Right lobe of liver (tissue), 6 donors: Measurements from ENCODE around the gene ZNF598. TPM values are rescaled to one million over a fixed set of nuclear protein-coding genes. Genes with fewer than 3 reads are reported as not detected.

Source experiments
- ATAC-seq, 4 donors: fragments of 200-7000 bp; cut with Tn5 transposase; one replicate each; pipeline ENCODE4 v1.9.1; 2020; ENCODE audit warnings: mild to moderate bottlenecking in 4 of 4, moderate library complexity in 4 of 4
- DNase-seq, 3 donors: peaks; one replicate each; pipeline ENCODE4 v3.0.0-alpha.2; 2020
- H3K27ac ChIP-seq, 3 donors: fragments of 200-600 bp; one replicate each; pipeline ENCODE4 v1.8.0; 2022
- H3K27me3 ChIP-seq, 2 donors: fragments of 200-600 bp; one replicate each; pipeline ENCODE4 v1.8.0; 2022
- H3K36me3 ChIP-seq, 4 donors: fragments of 200-600 bp; sonication (generic) in 1 of 4; one replicate each; pipeline versions ENCODE4 v1.5.1 to v1.8.0; 2017 to 2022; ENCODE audit warnings: control low read depth in 1 of 4
- H3K4me1 ChIP-seq, 4 donors: fragments of 200-600 bp; sonication (generic) in 1 of 4; one replicate each; pipeline versions ENCODE4 v1.5.1 to v1.8.0; 2017 to 2022; ENCODE audit warnings: control low read depth in 1 of 4
- H3K4me3 ChIP-seq, 3 donors: fragments of 200-600 bp; one replicate each; pipeline ENCODE4 v1.8.0; 2022
- H3K9me3 ChIP-seq, 4 donors: fragments of 200-600 bp; sonication (generic) in 1 of 4; one replicate each; pipeline versions ENCODE4 v1.5.1 to v1.8.0; 2017 to 2022; ENCODE audit warnings: control low read depth in 1 of 4
- POLR2A ChIP-seq: fragments of 450-650 bp; IDR thresholded peaks from one replicate; pipeline ENCODE4 v1.6.1; 2017; ENCODE audit warnings: antibody characterized with exemption, mild to moderate bottlenecking
- WGBS: methylation state at CpG from one replicate; pipeline ENCODE4 v1.1.6; 2018; ENCODE audit warnings: low coverage, low lambda C conversion rate; ENCODE audit not compliant: insufficient coverage; ENCODE audit errors: missing lambda C conversion rate; 5-methylcytosine and 5-hydroxymethylcytosine counted together
- intact Hi-C, 2 donors: fragments of 100-400 bp; cut with DNase I; formaldehyde crosslinking; loops; one replicate each; pipeline versions ENCODE4 v1.11.2 to v1.14.1; 2022
- total RNA-seq, 6 experiments: library from RNA; depleted of rRNA in 2 of 6; stranded (reverse); fragments of >200 nt in 2 of 6; fragmentation: NEBNext Ultra II Directional in 3 of 6; extraction: Animal tissue kit (Norgen Biotek cat#: 25700) in 3 of 6; gene quantifications; one replicate each; pipeline versions ENCODE4 v1.1.0 to v1.2.4, GENCODE V29; 2016 to 2023
- TF ChIP-seq, protein P1 (sequence below), 4 donors: fragments of 200-600 bp in 3 of 4; fragments of 450-650 bp in 1 of 4; IDR thresholded peaks; one replicate each; pipeline versions ENCODE4 v1.5.1 to v1.8.0; 2016 to 2022; ENCODE audit warnings: antibody characterized with exemption in 4 of 4, mild to moderate bottlenecking in 2 of 4
- donor health status: DM: no; HTN: yes; CAD: no.
- donor health status: DM: no; HTN: no; CAD: no.
- donor health status: DM: no; HTN: no; CAD: no.
- donor health status: DM: no; HTN: yes; CAD: no.
- donor health status: DM: no; HTN: yes; CAD: no.

Gene ZNF598
- total RNA-seq, 6 experiments from 2014 or later, result 21.6 to 46.4 (median 25.0) TPM

GRCh38 chr16:1991135-1991551, 18.5 kb downstream of the ZNF598 start:
- H3K27ac ChIP-seq, result no peak overlapping the region
- intact Hi-C loops, result no loop called here
- no peaks in the 10 kb centered on the region for H3K9me3 ChIP-seq
- H3K27me3 ChIP-seq, result peaks cover 0 to 7% of the 10 kb centered on the region in 2 donors
- ATAC-seq, result no peak
- no peak overlapping the region for H3K4me3 ChIP-seq
- peaks cover 0 to 4% (median 0%) of the 10 kb centered on the region in 4 donors for H3K36me3 ChIP-seq
- DNase-seq, result peak in 1 of 3 donors; percentile 31
- 8% methylated on average over 4 of the region's 18 CpGs for WGBS
- no peak for TF ChIP-seq POLR2A
- TF ChIP-seq, protein P1, sequence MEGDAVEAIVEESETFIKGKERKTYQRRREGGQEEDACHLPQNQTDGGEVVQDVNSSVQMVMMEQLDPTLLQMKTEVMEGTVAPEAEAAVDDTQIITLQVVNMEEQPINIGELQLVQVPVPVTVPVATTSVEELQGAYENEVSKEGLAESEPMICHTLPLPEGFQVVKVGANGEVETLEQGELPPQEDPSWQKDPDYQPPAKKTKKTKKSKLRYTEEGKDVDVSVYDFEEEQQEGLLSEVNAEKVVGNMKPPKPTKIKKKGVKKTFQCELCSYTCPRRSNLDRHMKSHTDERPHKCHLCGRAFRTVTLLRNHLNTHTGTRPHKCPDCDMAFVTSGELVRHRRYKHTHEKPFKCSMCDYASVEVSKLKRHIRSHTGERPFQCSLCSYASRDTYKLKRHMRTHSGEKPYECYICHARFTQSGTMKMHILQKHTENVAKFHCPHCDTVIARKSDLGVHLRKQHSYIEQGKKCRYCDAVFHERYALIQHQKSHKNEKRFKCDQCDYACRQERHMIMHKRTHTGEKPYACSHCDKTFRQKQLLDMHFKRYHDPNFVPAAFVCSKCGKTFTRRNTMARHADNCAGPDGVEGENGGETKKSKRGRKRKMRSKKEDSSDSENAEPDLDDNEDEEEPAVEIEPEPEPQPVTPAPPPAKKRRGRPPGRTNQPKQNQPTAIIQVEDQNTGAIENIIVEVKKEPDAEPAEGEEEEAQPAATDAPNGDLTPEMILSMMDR (IDR thresholded peaks at IDR 0.05), result no peak
- H3K4me1 ChIP-seq, result peaks cover 0 to 18% (median 3%) of the 10 kb centered on the region in 4 donors

GRCh38 chr16:1990351-1991134, 19.1 kb downstream of the ZNF598 start:
- intact Hi-C loops, result no loop called here
- H3K4me3 ChIP-seq, result no peak overlapping the region
- TF ChIP-seq, protein P1 (IDR thresholded peaks at IDR 0.05), result no peak
- TF ChIP-seq POLR2A, result no peak
- peaks cover 0 to 7% of the 10 kb centered on the region in 2 donors for H3K27me3 ChIP-seq
- H3K9me3 ChIP-seq, result no peaks in the 10 kb centered on the region
- peak in 1 of 3 donors; percentile 55 for DNase-seq
- peaks cover 0 to 10% (median 0%) of the 10 kb centered on the region in 4 donors for H3K36me3 ChIP-seq
- WGBS, result 4% methylated on average over 5 of the region's 50 CpGs
- no peak for ATAC-seq
- H3K4me1 ChIP-seq, result peaks cover 0 to 18% (median 3%) of the 10 kb centered on the region in 4 donors
- no peak overlapping the region for H3K27ac ChIP-seq

GRCh38 chr16:1990101-1990350, 19.6 kb downstream of the ZNF598 start:
- H3K9me3 ChIP-seq, result no peaks in the 10 kb centered on the region
- intact Hi-C loops, result no loop called here
- no CpG with 5 or more reads among the region's 25 CpGs for WGBS
- H3K27me3 ChIP-seq, result peaks cover 0 to 7% of the 10 kb centered on the region in 2 donors
- no peak for ATAC-seq
- DNase-seq, result no peak
- TF ChIP-seq POLR2A, result no peak
- TF ChIP-seq, protein P1 (IDR thresholded peaks at IDR 0.05), result no peak
- H3K27ac ChIP-seq, result no peak overlapping the region
- H3K36me3 ChIP-seq, result peaks cover 0 to 13% (median 0%) of the 10 kb centered on the region in 4 donors
- H3K4me3 ChIP-seq, result no peak overlapping the region
- peaks cover 0 to 20% (median 5%) of the 10 kb centered on the region in 4 donors for H3K4me1 ChIP-seq

- Histone ChIP-seq H3K36me3 (peaks cover 0 to 13% (median 0%) of the 10 kb centered on the region in 4 donors), H3K9me3 (no peaks in the 10 kb centered on the region), H3K4me3 (no peak within 1 kb of the TSS), H3K4me1 (peaks cover 0 to 25% (median 8%) of the 10 kb centered on the region in 4 donors), H3K27me3 (peaks cover 0 to 7% of the 10 kb centered on the region in 2 donors), H3K27ac (no peak within 1 kb of the TSS)
- 8% methylated on average over 8 of the region's 67 CpGs for WGBS
- intact Hi-C loops, result no loop called here
- TF ChIP-seq POLR2A, result no peak
- TF ChIP-seq, protein P1 (IDR thresholded peaks at IDR 0.05), result no peak
- no peak for ATAC-seq
- peak in 1 of 3 donors; percentile 26 for DNase-seq
Measured at GRCh38 chr16:1989209-1990100, 20.2 kb downstream of the ZNF598 start, which contains the start of gene SYNGR3. SYNGR3 (plus strand) TSS chr16:1989970; CDS start chr16:1990103, 133 bp downstream.
